Astrocyte (in vitro differentiated cells and primary cell): ENCODE data around the gene STK35. TPM values are rescaled to one million over a fixed set of nuclear protein-coding genes. Genes with fewer than 3 reads are reported as not detected.

Source experiments
- DNase-seq: peaks from one replicate; pipeline ENCODE4 v3.0.0-alpha.2; 2010; ENCODE audit warnings: low read depth
- FAIRE-seq: peaks from 2 replicates; lab custom pipeline; 2011; peaks lifted over from hg19 to GRCh38; lab: Jason Lieb, UNC
- H2AFZ ChIP-seq: 2 replicates; pipeline ENCODE4 v1.6.0; 2012; ENCODE audit warnings: low read depth, low read length, inconsistent platforms
- H3K27ac ChIP-seq: 2 replicates; pipeline ENCODE4 v1.5.1; 2011; ENCODE audit warnings: low read depth, low read length, inconsistent platforms
- H3K27me3 ChIP-seq: 2 replicates; pipeline ENCODE4 v1.6.0; 2011; ENCODE audit warnings: low read length, inconsistent platforms; ENCODE audit not compliant: insufficient read depth
- H3K36me3 ChIP-seq: 2 replicates; pipeline ENCODE4 v1.5.1; 2011; ENCODE audit warnings: low read length, inconsistent platforms; ENCODE audit not compliant: insufficient read depth
- H3K4me1 ChIP-seq: 2 replicates; pipeline ENCODE4 v1.5.1; 2011; ENCODE audit warnings: low read length, inconsistent platforms; ENCODE audit not compliant: insufficient read depth
- H3K4me2 ChIP-seq: 2 replicates; pipeline ENCODE4 v1.6.0; 2012; ENCODE audit warnings: low read length, inconsistent platforms
- H3K4me3 ChIP-seq: 2 replicates; pipeline ENCODE4 v1.5.1; 2011; ENCODE audit warnings: low read depth, mild to moderate bottlenecking, low read length, inconsistent platforms; ENCODE audit not compliant: insufficient read depth
- H3K79me2 ChIP-seq: 2 replicates; pipeline ENCODE4 v1.6.0; 2012; ENCODE audit warnings: mild to moderate bottlenecking, low read length, inconsistent platforms; ENCODE audit not compliant: insufficient read depth
- H3K9ac ChIP-seq: 2 replicates; pipeline ENCODE4 v1.6.0; 2012; ENCODE audit warnings: mild to moderate bottlenecking, low read length, inconsistent platforms
- H3K9me3 ChIP-seq: 2 replicates; pipeline ENCODE4 v1.5.1; 2012; ENCODE audit warnings: low read depth, mild to moderate bottlenecking, low read length, inconsistent platforms; ENCODE audit not compliant: insufficient read depth
- H4K20me1 ChIP-seq: 2 replicates; pipeline ENCODE4 v1.6.0; 2012; ENCODE audit warnings: low read length, inconsistent platforms; ENCODE audit not compliant: insufficient read depth
- H3K27ac Mint-ChIP-seq: one replicate; pipeline ENCODE4 v1.8.0; 2021; ENCODE audit warnings: mild to moderate bottlenecking, mixed read lengths; ENCODE audit not compliant: unreplicated experiment
- H3K27me3 Mint-ChIP-seq: one replicate; pipeline ENCODE4 v1.8.0; 2021; ENCODE audit warnings: low read depth, mixed read lengths; ENCODE audit not compliant: unreplicated experiment
- H3K36me3 Mint-ChIP-seq: one replicate; pipeline ENCODE4 v1.8.0; 2021; ENCODE audit warnings: low read depth, mixed read lengths; ENCODE audit not compliant: unreplicated experiment
- H3K4me1 Mint-ChIP-seq: one replicate; pipeline ENCODE4 v1.8.0; 2021; ENCODE audit warnings: low read depth, mixed read lengths; ENCODE audit not compliant: unreplicated experiment
- H3K4me3 Mint-ChIP-seq: one replicate; pipeline ENCODE4 v1.8.0; 2021; ENCODE audit warnings: mild to moderate bottlenecking, moderate library complexity, mixed read lengths; ENCODE audit not compliant: unreplicated experiment
- H3K9me3 Mint-ChIP-seq: one replicate; pipeline ENCODE4 v1.8.0; 2021; ENCODE audit warnings: mild to moderate bottlenecking, mixed read lengths; ENCODE audit not compliant: unreplicated experiment
- CTCF ChIP-seq: IDR thresholded peaks from 2 replicates; pipeline ENCODE4 v1.5.1; 2011; ENCODE audit warnings: low read depth, mild to moderate bottlenecking, inconsistent platforms, low read length, moderate library complexity; ENCODE audit not compliant: insufficient read depth
- EZH2 ChIP-seq: IDR thresholded peaks from 2 replicates; pipeline ENCODE4 v1.6.1; 2012; ENCODE audit warnings: mild to moderate bottlenecking, low read length, inconsistent platforms; ENCODE audit not compliant: insufficient read depth
- total RNA-seq: library from RNA; stranded (reverse); gene quantifications from 2 replicates; pipeline ENCODE4 v1.2.1, GENCODE V29; 2021

Gene STK35
- total RNA-seq, 1 donor from 2014 or later, result 18.6 TPM

GRCh38 chr20:2142649-2143048, 41.0 kb downstream of the STK35 start:
- H3K36me3 ChIP-seq, result no peaks in the 10 kb centered on the region
- H3K9me3 ChIP-seq, result no peaks in the 10 kb centered on the region
- Mint-ChIP-seq H3K4me3 (no peak overlapping the region), H3K9me3 (no peaks in the 10 kb centered on the region), H3K36me3 (peaks cover 11% of the 10 kb centered on the region), H3K4me1 (peaks cover 9% of the 10 kb centered on the region), H3K27me3 (no peaks in the 10 kb centered on the region), H3K27ac (no peak overlapping the region)
- H3K79me2 ChIP-seq, result peaks cover 60% of the 10 kb centered on the region
- H3K27ac ChIP-seq, result no peak overlapping the region
- peaks cover 59% of the 10 kb centered on the region for H4K20me1 ChIP-seq
- no peak overlapping the region for H3K9ac ChIP-seq
- FAIRE-seq, result no peak
- H3K4me1 ChIP-seq, result peaks cover 6% of the 10 kb centered on the region
- TF ChIP-seq CTCF (no peak), EZH2 (no peak)
- H3K4me2 ChIP-seq, result no peak overlapping the region
- H2AFZ ChIP-seq, result no peak overlapping the region
- no peak overlapping the region for H3K4me3 ChIP-seq
- DNase-seq, result no peak
- no peaks in the 10 kb centered on the region for H3K27me3 ChIP-seq

GRCh38 chr20:2143594-2143993, 42.0 kb downstream of the STK35 start:
- Histone ChIP-seq H3K9ac (no peak overlapping the region), H3K79me2 (peaks cover 54% of the 10 kb centered on the region), H4K20me1 (peaks cover 50% of the 10 kb centered on the region), H3K4me3 (no peak overlapping the region), H2AFZ (no peak overlapping the region), H3K27me3 (no peaks in the 10 kb centered on the region), H3K4me1 (peaks cover 2% of the 10 kb centered on the region), H3K4me2 (no peak overlapping the region), H3K9me3 (no peaks in the 10 kb centered on the region), H3K27ac (no peak overlapping the region), H3K36me3 (no peaks in the 10 kb centered on the region)
- Mint-ChIP-seq H3K27ac (no peak overlapping the region), H3K9me3 (no peaks in the 10 kb centered on the region), H3K4me3 (no peak overlapping the region), H3K36me3 (peaks cover 11% of the 10 kb centered on the region), H3K27me3 (no peaks in the 10 kb centered on the region), H3K4me1 (peaks cover 7% of the 10 kb centered on the region)
- FAIRE-seq (no peak), DNase-seq (no peak)
- TF ChIP-seq EZH2, result no peak

- Mint-ChIP-seq H3K4me1 (peaks cover 13% of the 10 kb centered on the region), H3K36me3 (peaks cover 11% of the 10 kb centered on the region), H3K27ac (no peak overlapping the region), H3K4me3 (peak overlapping the region; percentile 20), H3K27me3 (no peaks in the 10 kb centered on the region), H3K9me3 (no peaks in the 10 kb centered on the region)
- Histone ChIP-seq H2AFZ (no peak overlapping the region), H3K4me3 (no peak overlapping the region), H3K9me3 (no peaks in the 10 kb centered on the region), H3K36me3 (no peaks in the 10 kb centered on the region), H3K79me2 (peaks cover 42% of the 10 kb centered on the region), H3K27me3 (no peaks in the 10 kb centered on the region), H3K27ac (no peak overlapping the region), H3K9ac (no peak overlapping the region), H3K4me2 (no peak overlapping the region), H4K20me1 (peaks cover 37% of the 10 kb centered on the region), H3K4me1 (peaks cover 2% of the 10 kb centered on the region)
- DNase-seq (no peak), FAIRE-seq (no peak)
- TF ChIP-seq CTCF (no peak), EZH2 (no peak)
These were observed 43.2 kb downstream of the STK35 start for GRCh38 chr20:2144850-2145249.
